ENCODE data around the gene MTA3.

MTA3 gene

DNA sequence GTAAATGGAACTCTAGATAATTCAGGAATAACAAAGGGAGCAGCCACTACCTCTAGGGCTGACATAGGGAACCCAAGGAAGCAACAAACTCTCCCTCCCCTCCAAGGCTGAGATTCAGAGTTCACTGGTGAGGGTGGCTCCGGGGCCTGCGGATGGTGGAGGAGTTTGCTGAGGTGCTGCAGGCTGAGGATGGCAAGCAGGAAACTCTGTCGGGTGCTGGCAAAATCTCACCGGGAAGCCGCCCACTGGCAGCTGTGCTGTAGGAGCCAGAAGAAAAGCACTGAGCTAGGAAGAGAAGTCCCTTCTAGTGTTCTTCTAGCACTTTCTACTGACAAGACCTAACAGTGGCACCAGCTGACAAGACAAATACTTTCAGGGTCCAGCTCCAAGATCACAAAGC lies 236.5 kb downstream of the MTA3 start:
- TF ChIP-seq, protein P1, sequence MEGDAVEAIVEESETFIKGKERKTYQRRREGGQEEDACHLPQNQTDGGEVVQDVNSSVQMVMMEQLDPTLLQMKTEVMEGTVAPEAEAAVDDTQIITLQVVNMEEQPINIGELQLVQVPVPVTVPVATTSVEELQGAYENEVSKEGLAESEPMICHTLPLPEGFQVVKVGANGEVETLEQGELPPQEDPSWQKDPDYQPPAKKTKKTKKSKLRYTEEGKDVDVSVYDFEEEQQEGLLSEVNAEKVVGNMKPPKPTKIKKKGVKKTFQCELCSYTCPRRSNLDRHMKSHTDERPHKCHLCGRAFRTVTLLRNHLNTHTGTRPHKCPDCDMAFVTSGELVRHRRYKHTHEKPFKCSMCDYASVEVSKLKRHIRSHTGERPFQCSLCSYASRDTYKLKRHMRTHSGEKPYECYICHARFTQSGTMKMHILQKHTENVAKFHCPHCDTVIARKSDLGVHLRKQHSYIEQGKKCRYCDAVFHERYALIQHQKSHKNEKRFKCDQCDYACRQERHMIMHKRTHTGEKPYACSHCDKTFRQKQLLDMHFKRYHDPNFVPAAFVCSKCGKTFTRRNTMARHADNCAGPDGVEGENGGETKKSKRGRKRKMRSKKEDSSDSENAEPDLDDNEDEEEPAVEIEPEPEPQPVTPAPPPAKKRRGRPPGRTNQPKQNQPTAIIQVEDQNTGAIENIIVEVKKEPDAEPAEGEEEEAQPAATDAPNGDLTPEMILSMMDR (IDR thresholded peaks at IDR 0.05; ENCODE audit: low read length), result no peak
- TF ChIP-seq EZH2 (IDR thresholded peaks at IDR 0.05; ENCODE audit: borderline replicate concordance, low read length), result no peak
- Histone ChIP-seq H3K9me3 (ENCODE audit: low read length) (no peaks in the 10 kb centered on the region), H2AFZ (ENCODE audit: low read length) (no peak overlapping the region), H3K4me3 (ENCODE audit: low read depth, low read length, poor library complexity, severe bottlenecking) (no peak overlapping the region), H3K9ac (ENCODE audit: low read length) (no peak overlapping the region), H3K9me2 (ENCODE audit: low read depth, low read length) (no peaks in the 10 kb centered on the region), H3K27me3 (ENCODE audit: insufficient read depth, low read length) (0 out of 2 replicates have a peak, but pooled peaks cover 4% of the 10 kb centered on the region), H4K20me1 (ENCODE audit: insufficient read depth, low read length) (no peaks in the 10 kb centered on the region), H3K27ac (ENCODE audit: low read depth, low read length, poor library complexity, severe bottlenecking) (no peak overlapping the region), H3F3A (ENCODE audit: insufficient read depth, low read length) (no peaks in the 10 kb centered on the region), H3K36me3 (ENCODE audit: insufficient read depth, low read length) (no peaks in the 10 kb centered on the region), H3K4me1 (ENCODE audit: insufficient read depth, low read length, severe bottlenecking) (peaks cover 12% of the 10 kb centered on the region), H3K79me2 (ENCODE audit: insufficient read depth, low read length) (no peaks in the 10 kb centered on the region), H3K4me2 (ENCODE audit: low read length) (no peak overlapping the region)

Data from OCI-LY1 (cell line).